Stimulated activated naive CD8-positive, alpha-beta T cell treated with anti-CD3 and anti-CD28 coated beads, Interleukin-15, Interleukin-2, amounts not matched to agents 100 U/mL and 50 U/mL, for 24 hours (primary cell): ENCODE data around the gene SRCIN1.
A peak's percentile ranks its signal among the peaks of the same experiment; 100 is the strongest.
"Not testable (repeated sequence)": the region's sequence is repeated elsewhere in the genome, so short reads cannot be mapped to it uniquely, and the experiment has no call there.

Source experiments
- ATAC-seq: fragments of 150-1000 bp; cut with Tn5 transposase; one replicate; pipeline ENCODE4 v1.10.0; 2021
- DNase-seq: peaks from one replicate; pipeline ENCODE4 v3.0.0; 2021

The SRCIN1 gene

GRCh38 chr17:38484242-38485145 lies 121.3 kb downstream of the SRCIN1 start:
- ATAC-seq (peak; percentile 61), DNase-seq (peak; percentile 72)

- DNase-seq, ATAC-seq: not testable (repeated sequence)
Measured at GRCh38 chr17:38482700-38483043, 123.1 kb downstream of the SRCIN1 start.

- not testable (repeated sequence) for ATAC-seq, DNase-seq
Measured at GRCh38 chr17:38482039-38482699, 123.6 kb downstream of the SRCIN1 start.
